ENCODE results near the gene CNOT6. TPM values are rescaled to one million over a fixed set of nuclear protein-coding genes. Genes with fewer than 3 reads are reported as not detected.

Gene CNOT6
- 11.3 and 12.7 TPM in 2 replicates for total RNA-seq
- polyA plus RNA-seq = 19.5 and 20.0 TPM in 2 replicates
- polyA plus RNA-seq (2012) = 13.8 and 14.2 TPM in 2 replicates
- 2.0 and 5.3 TPM in 2 replicates for polyA minus RNA-seq (ENCODE audit: low replicate concordance)

GRCh38 chr5:180494060-180494509 is at the start of gene CNOT6:
Gene CNOT6 (plus strand): TSS chr5:180494379. CDS start chr5:180529277, 34,898 bp downstream.
- peak within 1 kb of the TSS; percentile 89 for H3K27ac ChIP-seq (ENCODE audit: insufficient read depth, low read length)
- peak; percentile 95 for DNase-seq (ENCODE audit: low read depth in 2 of 2)
- peak within 1 kb of the TSS; percentile 55 to 97 (median 63) for H3K4me3 ChIP-seq (replicated peaks in 1 of 4; ENCODE audit: control extremely low read depth in 1 of 4, insufficient read depth in 1 of 4, low read depth in 3 of 4, low read length in 4 of 4)
- H3K4me1 ChIP-seq (ENCODE audit: control insufficient read depth, extremely low read depth, insufficient read depth, low read length) = peaks cover 2% of the 10 kb centered on the region
- H3K79me2 ChIP-seq (ENCODE audit: control insufficient read depth, insufficient read depth, low read length) = peaks cover 41% of the 10 kb centered on the region
- TF ChIP-seq, protein P1, sequence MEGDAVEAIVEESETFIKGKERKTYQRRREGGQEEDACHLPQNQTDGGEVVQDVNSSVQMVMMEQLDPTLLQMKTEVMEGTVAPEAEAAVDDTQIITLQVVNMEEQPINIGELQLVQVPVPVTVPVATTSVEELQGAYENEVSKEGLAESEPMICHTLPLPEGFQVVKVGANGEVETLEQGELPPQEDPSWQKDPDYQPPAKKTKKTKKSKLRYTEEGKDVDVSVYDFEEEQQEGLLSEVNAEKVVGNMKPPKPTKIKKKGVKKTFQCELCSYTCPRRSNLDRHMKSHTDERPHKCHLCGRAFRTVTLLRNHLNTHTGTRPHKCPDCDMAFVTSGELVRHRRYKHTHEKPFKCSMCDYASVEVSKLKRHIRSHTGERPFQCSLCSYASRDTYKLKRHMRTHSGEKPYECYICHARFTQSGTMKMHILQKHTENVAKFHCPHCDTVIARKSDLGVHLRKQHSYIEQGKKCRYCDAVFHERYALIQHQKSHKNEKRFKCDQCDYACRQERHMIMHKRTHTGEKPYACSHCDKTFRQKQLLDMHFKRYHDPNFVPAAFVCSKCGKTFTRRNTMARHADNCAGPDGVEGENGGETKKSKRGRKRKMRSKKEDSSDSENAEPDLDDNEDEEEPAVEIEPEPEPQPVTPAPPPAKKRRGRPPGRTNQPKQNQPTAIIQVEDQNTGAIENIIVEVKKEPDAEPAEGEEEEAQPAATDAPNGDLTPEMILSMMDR (conservative IDR thresholded peaks at IDR 0.05 in 1 of 2, IDR thresholded peaks at IDR 0.05 in 1 of 2; ENCODE audit: low read depth in 1 of 2, low read length in 2 of 2) = no peak
- TF ChIP-seq EZH2 (IDR thresholded peaks at IDR 0.05; ENCODE audit: low read length, missing control alignments) = no peak
- peak within 1 kb of the TSS; percentile 72 for H3K4me2 ChIP-seq (ENCODE audit: extremely low read depth, insufficient read depth, low read length)
- H3K27me3 ChIP-seq (ENCODE audit: control insufficient read depth, insufficient read depth, low read length) = no peaks in the 10 kb centered on the region
- peak within 1 kb of the TSS; percentile 90 for H3K9ac ChIP-seq (ENCODE audit: insufficient read depth, low read length)
- peak within 1 kb of the TSS; percentile 84 for H2AFZ ChIP-seq (ENCODE audit: low read length)
- H4K20me1 ChIP-seq (ENCODE audit: control insufficient read depth, extremely low read depth, insufficient read depth, low read length) = no peaks in the 10 kb centered on the region
- H3K9me3 ChIP-seq (ENCODE audit: control insufficient read depth, insufficient read depth, low read depth, low read length) = no peaks in the 10 kb centered on the region
- H3K36me3 ChIP-seq (ENCODE audit: control insufficient read depth, insufficient read depth, low read length) = no peaks in the 10 kb centered on the region

- no peaks in the 10 kb centered on the region for H3K9me3 ChIP-seq (ENCODE audit: control insufficient read depth, insufficient read depth, low read depth, low read length)
- no peaks in the 10 kb centered on the region for H3K4me1 ChIP-seq (ENCODE audit: control insufficient read depth, extremely low read depth, insufficient read depth, low read length)
- no peak overlapping the region for H2AFZ ChIP-seq (ENCODE audit: low read length)
- DNase-seq (ENCODE audit: low read depth in 2 of 2) = no peak
- H3K27ac ChIP-seq (ENCODE audit: insufficient read depth, low read length) = no peak overlapping the region
- no peak overlapping the region for H3K4me2 ChIP-seq (ENCODE audit: extremely low read depth, insufficient read depth, low read length)
- H3K36me3 ChIP-seq (ENCODE audit: control insufficient read depth, insufficient read depth, low read length) = no peaks in the 10 kb centered on the region
- no peak for TF ChIP-seq EZH2 (IDR thresholded peaks at IDR 0.05; ENCODE audit: low read length, missing control alignments)
- TF ChIP-seq, protein P1 (conservative IDR thresholded peaks at IDR 0.05 in 1 of 2, IDR thresholded peaks at IDR 0.05 in 1 of 2; ENCODE audit: low read depth in 1 of 2, low read length in 2 of 2) = no peak
- no peaks in the 10 kb centered on the region for H3K27me3 ChIP-seq (ENCODE audit: control insufficient read depth, insufficient read depth, low read length)
- H3K9ac ChIP-seq (ENCODE audit: insufficient read depth, low read length) = no peak overlapping the region
- no peaks in the 10 kb centered on the region for H4K20me1 ChIP-seq (ENCODE audit: control insufficient read depth, extremely low read depth, insufficient read depth, low read length)
- no peaks in the 10 kb centered on the region for H3K79me2 ChIP-seq (ENCODE audit: control insufficient read depth, insufficient read depth, low read length)
- H3K4me3 ChIP-seq (replicated peaks in 1 of 4; ENCODE audit: control extremely low read depth in 1 of 4, insufficient read depth in 1 of 4, low read depth in 3 of 4, low read length in 4 of 4) = no peak overlapping the region
Observed at GRCh38 chr5:180454752-180455151, 39.4 kb upstream of the CNOT6 start.

- Histone ChIP-seq H3K4me2 (ENCODE audit: extremely low read depth, insufficient read depth, low read length) (no peak overlapping the region), H4K20me1 (ENCODE audit: control insufficient read depth, extremely low read depth, insufficient read depth, low read length) (no peaks in the 10 kb centered on the region), H3K36me3 (ENCODE audit: control insufficient read depth, insufficient read depth, low read length) (no peaks in the 10 kb centered on the region), H3K27ac (ENCODE audit: insufficient read depth, low read length) (no peak overlapping the region), H3K79me2 (ENCODE audit: control insufficient read depth, insufficient read depth, low read length) (no peaks in the 10 kb centered on the region), H3K9ac (ENCODE audit: insufficient read depth, low read length) (no peak overlapping the region), H3K4me3 (replicated peaks in 1 of 4; ENCODE audit: control extremely low read depth in 1 of 4, insufficient read depth in 1 of 4, low read depth in 3 of 4, low read length in 4 of 4) (no peak overlapping the region), H3K9me3 (ENCODE audit: control insufficient read depth, insufficient read depth, low read depth, low read length) (no peaks in the 10 kb centered on the region), H2AFZ (ENCODE audit: low read length) (no peak overlapping the region), H3K27me3 (ENCODE audit: control insufficient read depth, insufficient read depth, low read length) (no peaks in the 10 kb centered on the region), H3K4me1 (ENCODE audit: control insufficient read depth, extremely low read depth, insufficient read depth, low read length) (no peaks in the 10 kb centered on the region)
- no peak for TF ChIP-seq EZH2 (IDR thresholded peaks at IDR 0.05; ENCODE audit: low read length, missing control alignments)
- TF ChIP-seq, protein P1 (conservative IDR thresholded peaks at IDR 0.05 in 1 of 2, IDR thresholded peaks at IDR 0.05 in 1 of 2; ENCODE audit: low read depth in 1 of 2, low read length in 2 of 2) = no peak
- DNase-seq (ENCODE audit: low read depth in 2 of 2) = no peak
Observed at GRCh38 chr5:180455872-180456271, 38.3 kb upstream of the CNOT6 start.

Data from fibroblast of lung (primary cell).